Natural killer cell (primary cell): ENCODE data around the gene PPP1R3E. TPM values are rescaled to one million over a fixed set of nuclear protein-coding genes. Genes with fewer than 3 reads are reported as not detected.

ENCODE experiments used
- ATAC-seq, 3 donors: fragments of 150-1000 bp in 2 of 3; fragments of 200-7000 bp in 1 of 3; cut with Tn5 transposase; 1 replicate in 1 of 3; 2 replicates in 2 of 3; pipeline ENCODE4 v1.10.0; 2021; ENCODE audit warnings: mild to moderate bottlenecking in 2 of 3, moderate library complexity in 2 of 3
- DNase-seq, 2 donors: peaks; one replicate each; pipeline versions ENCODE4 v3.0.0 to v3.0.0-alpha.2; 2013 to 2021; ENCODE audit warnings: mixed read lengths in 1 of 2
- H3K27ac ChIP-seq: one replicate; pipeline ENCODE4 v1.5.1; 2013; ENCODE audit warnings: mild to moderate bottlenecking, low read length
- H3K27me3 ChIP-seq: one replicate; pipeline ENCODE4 v1.6.1; 2013; ENCODE audit warnings: low read length; ENCODE audit not compliant: control insufficient read depth, insufficient read depth
- H3K36me3 ChIP-seq: one replicate; pipeline ENCODE4 v1.6.1; 2013; ENCODE audit warnings: low read length; ENCODE audit not compliant: control insufficient read depth, insufficient read depth
- H3K4me1 ChIP-seq: one replicate; pipeline ENCODE4 v1.6.1; 2013; ENCODE audit warnings: low read length; ENCODE audit not compliant: control insufficient read depth, insufficient read depth
- H3K4me3 ChIP-seq: one replicate; pipeline ENCODE4 v1.5.1; 2013; ENCODE audit warnings: low read length
- H3K9me3 ChIP-seq: one replicate; pipeline ENCODE4 v1.6.1; 2013; ENCODE audit warnings: low read length; ENCODE audit not compliant: control insufficient read depth, insufficient read depth
- H3K27ac Mint-ChIP-seq, 2 donors: one replicate each; pipeline ENCODE4 v1.8.0; 2022; ENCODE audit warnings: mild to moderate bottlenecking in 2 of 2, mixed read lengths in 2 of 2, moderate library complexity in 1 of 2
- H3K27me3 Mint-ChIP-seq, 2 donors: one replicate each; pipeline ENCODE4 v1.8.0; 2022; ENCODE audit warnings: low read depth in 2 of 2, mixed read lengths in 2 of 2
- H3K36me3 Mint-ChIP-seq: one replicate; pipeline ENCODE4 v1.8.0; 2022; ENCODE audit warnings: mixed read lengths
- H3K4me1 Mint-ChIP-seq, 2 donors: one replicate each; pipeline ENCODE4 v1.8.0; 2022; ENCODE audit warnings: mixed read lengths in 2 of 2
- H3K4me3 Mint-ChIP-seq: one replicate; pipeline ENCODE4 v1.8.0; 2022; ENCODE audit warnings: mild to moderate bottlenecking, moderate library complexity, mixed read lengths
- H3K9me3 Mint-ChIP-seq, 2 donors: one replicate each; pipeline ENCODE4 v1.8.0; 2022; ENCODE audit warnings: mixed read lengths in 2 of 2
- CTCF ChIP-seq: fragments of 200-600 bp; IDR thresholded peaks from one replicate; pipeline ENCODE4 v1.8.0; 2022; ENCODE audit warnings: antibody characterized with exemption
- WGBS: methylation state at CpG from one replicate; pipeline ENCODE4 v1.1.7; 2013; ENCODE audit warnings: missing lambda C conversion rate; ENCODE audit not compliant: insufficient coverage; 5-methylcytosine and 5-hydroxymethylcytosine counted together
- intact Hi-C: fragments of 100-400 bp; cut with micrococcal nuclease; formaldehyde crosslinking; loops from one replicate; pipeline ENCODE4 v1.14.2; 2022
- total RNA-seq, 4 donors: library from RNA; stranded (reverse); fragments of 120-200 nt in 1 of 4; gene quantifications; one replicate each; pipeline versions ENCODE4 v1.2.3 to v1.2.4, GENCODE V29; 2013 to 2022

PPP1R3E gene
- total RNA-seq, 3 donors from 2014 or later (not counting 1 experiment from before 2014, with no cell fraction given) = 13.2 to 27.8 (median 25.1) TPM

GRCh38 chr14:23345987-23346692, 43.5 kb upstream of the PPP1R3E start:
- WGBS = 84% methylated on average over 12 of the region's 13 CpGs
- no peaks in the 10 kb centered on the region for H3K9me3 ChIP-seq
- no peaks in the 10 kb centered on the region for H3K9me3 Mint-ChIP-seq
- intact Hi-C loops = no loop called here
- H3K4me1 Mint-ChIP-seq = peaks cover 0 to 2% of the 10 kb centered on the region in 2 donors
- H3K27ac Mint-ChIP-seq = no peak overlapping the region
- no peak overlapping the region for H3K4me3 ChIP-seq
- peaks cover 28 to 33% of the 10 kb centered on the region in 2 donors for H3K27me3 Mint-ChIP-seq
- H3K36me3 Mint-ChIP-seq = no peaks in the 10 kb centered on the region
- H3K27me3 ChIP-seq = peaks cover 6% of the 10 kb centered on the region
- no peaks in the 10 kb centered on the region for H3K36me3 ChIP-seq
- ATAC-seq = no peak
- no peak for DNase-seq
- TF ChIP-seq CTCF = no peak
- no peaks in the 10 kb centered on the region for H3K4me1 ChIP-seq
- no peak overlapping the region for H3K4me3 Mint-ChIP-seq
- no peak overlapping the region for H3K27ac ChIP-seq

GRCh38 chr14:23344481-23344880, 41.8 kb upstream of the PPP1R3E start:
- Mint-ChIP-seq H3K4me1 (no peaks in the 10 kb centered on the region), H3K36me3 (no peaks in the 10 kb centered on the region), H3K9me3 (no peaks in the 10 kb centered on the region), H3K27ac (no peak overlapping the region), H3K27me3 (peaks cover 18% of the 10 kb centered on the region in 2 donors), H3K4me3 (no peak overlapping the region)
- Histone ChIP-seq H3K27me3 (no peaks in the 10 kb centered on the region), H3K27ac (no peak overlapping the region), H3K36me3 (no peaks in the 10 kb centered on the region), H3K4me1 (no peaks in the 10 kb centered on the region), H3K9me3 (no peaks in the 10 kb centered on the region), H3K4me3 (no peak overlapping the region)
- no peak for TF ChIP-seq CTCF
- 86% methylated on average over 2 of the region's 3 CpGs for WGBS
- no peak for ATAC-seq
- intact Hi-C loops = no loop called here
- DNase-seq = no peak

GRCh38 chr14:23339506-23340268, 37.0 kb upstream of the PPP1R3E start:
- Mint-ChIP-seq H3K9me3 (no peaks in the 10 kb centered on the region), H3K36me3 (no peaks in the 10 kb centered on the region), H3K4me1 (no peaks in the 10 kb centered on the region), H3K27ac (no peak overlapping the region), H3K4me3 (no peak overlapping the region), H3K27me3 (peaks cover 18 to 44% of the 10 kb centered on the region in 2 donors)
- H3K27ac ChIP-seq = no peak overlapping the region
- no peak for DNase-seq
- intact Hi-C loops = no loop called here
- ATAC-seq = no peak
- no peak for TF ChIP-seq CTCF
- H3K4me1 ChIP-seq = no peaks in the 10 kb centered on the region
- no peak overlapping the region for H3K4me3 ChIP-seq
- no peaks in the 10 kb centered on the region for H3K27me3 ChIP-seq
- WGBS = 75% methylated on average over 1 of the region's 1 CpG
- no peaks in the 10 kb centered on the region for H3K9me3 ChIP-seq
- no peaks in the 10 kb centered on the region for H3K36me3 ChIP-seq
